ENCODE data around the gene MAD1L1. TPM values are rescaled to one million over a fixed set of nuclear protein-coding genes. Genes with fewer than 3 reads are reported as not detected.

Gene MAD1L1
- total and polyA plus RNA-seq, 2 of the 4 experiments (the other 2 are of a cell fraction), result 29.0 to 40.9 TPM

DNA sequence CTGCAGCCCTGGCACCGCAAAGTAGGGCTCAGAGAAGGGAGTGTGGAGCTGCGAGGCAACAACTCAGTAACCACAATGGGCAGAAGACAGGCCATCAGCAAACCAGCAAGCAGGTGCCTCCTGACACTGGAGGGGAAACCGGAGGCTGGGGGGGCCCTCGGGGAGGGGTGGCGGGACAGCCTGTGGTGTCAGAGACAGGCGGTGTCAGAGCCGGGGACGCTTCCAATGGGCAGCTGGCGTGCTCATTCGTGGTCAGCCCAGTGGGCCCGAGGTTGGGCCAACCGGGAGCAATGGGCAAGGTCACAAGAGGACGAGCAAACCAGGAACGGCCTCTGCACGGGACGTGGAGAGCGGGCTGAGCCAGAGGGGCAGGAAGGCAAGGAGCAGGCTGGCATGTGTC, 158.1 kb downstream of the MAD1L1 start:
- no peak overlapping the region for H2BK20ac ChIP-seq (ENCODE audit: low read depth, low read length)
- POLR2A ChIA-PET (ENCODE audit: unreplicated experiment), result no interaction called here
- no peak overlapping the region for H2BK120ac ChIP-seq (ENCODE audit: low read depth, low read length)
- H3K18ac ChIP-seq (ENCODE audit: low read depth, low read length), result no peak overlapping the region
- intact Hi-C loops (cut with micrococcal nuclease) (no loop called here), dilution Hi-C loops (cut with HindIII; ENCODE audit: low sequenced_read_pairs, unreplicated experiment) (no loop called here), in situ Hi-C loops (cut with MboI; ENCODE audit: low sequenced_read_pairs) (no loop called here)
- no peak overlapping the region for H3K4me2 ChIP-seq (ENCODE audit: low read depth, low read length)
- H3K27me3 ChIP-seq (ENCODE audit: control insufficient read depth, insufficient read depth, low read length), result no peaks in the 10 kb centered on the region
- no peak overlapping the region for H4K8ac ChIP-seq (ENCODE audit: low read depth in 2 of 2, low read length in 2 of 2)
- no peak overlapping the region for H2AFZ ChIP-seq (replicated peaks; ENCODE audit: low read length, poor library complexity)
- no TSS peak for BruUV-seq (replicated peaks)
- no peak overlapping the region for H2BK15ac ChIP-seq (ENCODE audit: low read depth, low read length)
- no peaks in the 10 kb centered on the region for H3K4me1 ChIP-seq (ENCODE audit: control insufficient read depth, insufficient read depth, low read length)
- no peak overlapping the region for H4K5ac ChIP-seq (ENCODE audit: low read depth, low read length)
- 90% methylated on average over 4 of the region's 17 CpGs; no CpG with 5 or more reads in 1 of the 2 experiments for WGBS, 2 experiments (ENCODE audit: extremely low coverage in 2 of 2, insufficient read length in 1 of 2)
- no peak overlapping the region for H2AK9ac ChIP-seq (replicated peaks; ENCODE audit: low read depth, low read length, poor library complexity)
- H3K14ac ChIP-seq (replicated peaks; ENCODE audit: low read depth, low read length), result no peak overlapping the region
- ATAC-seq (ENCODE audit: low read depth) (no peak), DNase-seq (no peak)
- H4K91ac ChIP-seq (ENCODE audit: insufficient read depth, low read depth, low read length), result no peak overlapping the region
- CTCF ChIA-PET, result no interaction called here
- H3K9me3 ChIP-seq (ENCODE audit: control insufficient read depth, insufficient read depth, low read length), result no peaks in the 10 kb centered on the region
- no peak overlapping the region for H3K27ac ChIP-seq (ENCODE audit: insufficient read depth, low read length)
- peaks cover 0 to 9% of the 10 kb centered on the region in 2 experiments; a peak in 2 of 4 replicates for H3K79me1 ChIP-seq (ENCODE audit: low read depth in 1 of 2, low read length in 2 of 2)
- no peak overlapping the region for H3K23ac ChIP-seq (ENCODE audit: low read depth, low read length)
- peaks cover 4% of the 10 kb centered on the region; the same call in 1 of the 2 replicates for H3K9me1 ChIP-seq (ENCODE audit: insufficient read depth, low read length)
- no peak overlapping the region for H3K4ac ChIP-seq (ENCODE audit: low read depth, low read length)
- H3K36me3 ChIP-seq (ENCODE audit: control insufficient read depth, insufficient read depth, low read length), result peaks cover 5% of the 10 kb centered on the region
- TF ChIP-seq MAZ (IDR thresholded peaks at IDR 0.05; ENCODE audit: borderline replicate concordance, low read depth, low read length), result no peak
- no peak for TF ChIP-seq FOS (IDR thresholded peaks at IDR 0.05; ENCODE audit: low read depth, low read length)
- TF ChIP-seq SMC3 (IDR thresholded peaks at IDR 0.05; ENCODE audit: low read depth, low read length), result no peak
- no peak for TF ChIP-seq RAD21 (IDR thresholded peaks at IDR 0.05; ENCODE audit: low read length)
- TF ChIP-seq, protein P1, sequence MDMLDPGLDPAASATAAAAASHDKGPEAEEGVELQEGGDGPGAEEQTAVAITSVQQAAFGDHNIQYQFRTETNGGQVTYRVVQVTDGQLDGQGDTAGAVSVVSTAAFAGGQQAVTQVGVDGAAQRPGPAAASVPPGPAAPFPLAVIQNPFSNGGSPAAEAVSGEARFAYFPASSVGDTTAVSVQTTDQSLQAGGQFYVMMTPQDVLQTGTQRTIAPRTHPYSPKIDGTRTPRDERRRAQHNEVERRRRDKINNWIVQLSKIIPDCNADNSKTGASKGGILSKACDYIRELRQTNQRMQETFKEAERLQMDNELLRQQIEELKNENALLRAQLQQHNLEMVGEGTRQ (IDR thresholded peaks at IDR 0.05; ENCODE audit: low read depth, low read length), result no peak
- no peak for TF ChIP-seq RFX5 (IDR thresholded peaks at IDR 0.05; ENCODE audit: low read depth, low read length)
- TF ChIP-seq CEBPB (IDR thresholded peaks at IDR 0.05; ENCODE audit: low read depth, low read length), result no peak
- no peak for TF ChIP-seq BHLHE40 (IDR thresholded peaks at IDR 0.05; ENCODE audit: low read depth, low read length)
- TF ChIP-seq, protein P2, sequence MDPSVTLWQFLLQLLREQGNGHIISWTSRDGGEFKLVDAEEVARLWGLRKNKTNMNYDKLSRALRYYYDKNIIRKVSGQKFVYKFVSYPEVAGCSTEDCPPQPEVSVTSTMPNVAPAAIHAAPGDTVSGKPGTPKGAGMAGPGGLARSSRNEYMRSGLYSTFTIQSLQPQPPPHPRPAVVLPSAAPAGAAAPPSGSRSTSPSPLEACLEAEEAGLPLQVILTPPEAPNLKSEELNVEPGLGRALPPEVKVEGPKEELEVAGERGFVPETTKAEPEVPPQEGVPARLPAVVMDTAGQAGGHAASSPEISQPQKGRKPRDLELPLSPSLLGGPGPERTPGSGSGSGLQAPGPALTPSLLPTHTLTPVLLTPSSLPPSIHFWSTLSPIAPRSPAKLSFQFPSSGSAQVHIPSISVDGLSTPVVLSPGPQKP (IDR thresholded peaks at IDR 0.05; ENCODE audit: borderline replicate concordance, low read depth, low read length), result no peak
- TF ChIP-seq, protein P3, sequence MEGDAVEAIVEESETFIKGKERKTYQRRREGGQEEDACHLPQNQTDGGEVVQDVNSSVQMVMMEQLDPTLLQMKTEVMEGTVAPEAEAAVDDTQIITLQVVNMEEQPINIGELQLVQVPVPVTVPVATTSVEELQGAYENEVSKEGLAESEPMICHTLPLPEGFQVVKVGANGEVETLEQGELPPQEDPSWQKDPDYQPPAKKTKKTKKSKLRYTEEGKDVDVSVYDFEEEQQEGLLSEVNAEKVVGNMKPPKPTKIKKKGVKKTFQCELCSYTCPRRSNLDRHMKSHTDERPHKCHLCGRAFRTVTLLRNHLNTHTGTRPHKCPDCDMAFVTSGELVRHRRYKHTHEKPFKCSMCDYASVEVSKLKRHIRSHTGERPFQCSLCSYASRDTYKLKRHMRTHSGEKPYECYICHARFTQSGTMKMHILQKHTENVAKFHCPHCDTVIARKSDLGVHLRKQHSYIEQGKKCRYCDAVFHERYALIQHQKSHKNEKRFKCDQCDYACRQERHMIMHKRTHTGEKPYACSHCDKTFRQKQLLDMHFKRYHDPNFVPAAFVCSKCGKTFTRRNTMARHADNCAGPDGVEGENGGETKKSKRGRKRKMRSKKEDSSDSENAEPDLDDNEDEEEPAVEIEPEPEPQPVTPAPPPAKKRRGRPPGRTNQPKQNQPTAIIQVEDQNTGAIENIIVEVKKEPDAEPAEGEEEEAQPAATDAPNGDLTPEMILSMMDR (conservative IDR thresholded peaks at IDR 0.05; ENCODE audit: low read depth, low read length), result no peak
- no peak for TF ChIP-seq RCOR1 (IDR thresholded peaks at IDR 0.05; ENCODE audit: insufficient replicate concordance, low read length)
- H3K56ac ChIP-seq (ENCODE audit: extremely low read depth, insufficient read depth, low read length), result no peak overlapping the region
- H2AK5ac ChIP-seq (ENCODE audit: low read depth, low read length), result no peak overlapping the region
- no peak overlapping the region for H3K4me3 ChIP-seq (ENCODE audit: insufficient read depth, low read depth, low read length)
- no peaks in the 10 kb centered on the region for H4K20me1 ChIP-seq (ENCODE audit: insufficient read depth, low read length)
- no peak overlapping the region for H2BK5ac ChIP-seq (ENCODE audit: low read depth, low read length, poor library complexity, severe bottlenecking)
- H3K9ac ChIP-seq (ENCODE audit: low read depth, low read length), result no peak overlapping the region
